ENCODE measurements around the gene CCDC88C.

GRCh38 chr14:91288876-91289275, 128.7 kb downstream of the CCDC88C start:
- no peak for TF ChIP-seq POLR2AphosphoS5 (IDR thresholded peaks at IDR 0.05; ENCODE audit: low read depth, low read length)
- TF ChIP-seq, protein P1, sequence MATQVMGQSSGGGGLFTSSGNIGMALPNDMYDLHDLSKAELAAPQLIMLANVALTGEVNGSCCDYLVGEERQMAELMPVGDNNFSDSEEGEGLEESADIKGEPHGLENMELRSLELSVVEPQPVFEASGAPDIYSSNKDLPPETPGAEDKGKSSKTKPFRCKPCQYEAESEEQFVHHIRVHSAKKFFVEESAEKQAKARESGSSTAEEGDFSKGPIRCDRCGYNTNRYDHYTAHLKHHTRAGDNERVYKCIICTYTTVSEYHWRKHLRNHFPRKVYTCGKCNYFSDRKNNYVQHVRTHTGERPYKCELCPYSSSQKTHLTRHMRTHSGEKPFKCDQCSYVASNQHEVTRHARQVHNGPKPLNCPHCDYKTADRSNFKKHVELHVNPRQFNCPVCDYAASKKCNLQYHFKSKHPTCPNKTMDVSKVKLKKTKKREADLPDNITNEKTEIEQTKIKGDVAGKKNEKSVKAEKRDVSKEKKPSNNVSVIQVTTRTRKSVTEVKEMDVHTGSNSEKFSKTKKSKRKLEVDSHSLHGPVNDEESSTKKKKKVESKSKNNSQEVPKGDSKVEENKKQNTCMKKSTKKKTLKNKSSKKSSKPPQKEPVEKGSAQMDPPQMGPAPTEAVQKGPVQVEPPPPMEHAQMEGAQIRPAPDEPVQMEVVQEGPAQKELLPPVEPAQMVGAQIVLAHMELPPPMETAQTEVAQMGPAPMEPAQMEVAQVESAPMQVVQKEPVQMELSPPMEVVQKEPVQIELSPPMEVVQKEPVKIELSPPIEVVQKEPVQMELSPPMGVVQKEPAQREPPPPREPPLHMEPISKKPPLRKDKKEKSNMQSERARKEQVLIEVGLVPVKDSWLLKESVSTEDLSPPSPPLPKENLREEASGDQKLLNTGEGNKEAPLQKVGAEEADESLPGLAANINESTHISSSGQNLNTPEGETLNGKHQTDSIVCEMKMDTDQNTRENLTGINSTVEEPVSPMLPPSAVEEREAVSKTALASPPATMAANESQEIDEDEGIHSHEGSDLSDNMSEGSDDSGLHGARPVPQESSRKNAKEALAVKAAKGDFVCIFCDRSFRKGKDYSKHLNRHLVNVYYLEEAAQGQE (IDR thresholded peaks at IDR 0.05; ENCODE audit: insufficient read depth in 1 of 2, low read depth in 2 of 2, low read length in 1 of 2) = no peak
